Lower lobe of right lung (tissue), 2 donors: ENCODE measurements around the gene GABRR2. TPM values are rescaled to one million over a fixed set of nuclear protein-coding genes. Genes with fewer than 3 reads are reported as not detected.
"Not testable (repeated sequence)": the region's sequence is repeated elsewhere in the genome, so short reads cannot be mapped to it uniquely, and the experiment has no call there.

ENCODE experiments used
- ATAC-seq, 2 donors: fragments of 200-7000 bp; cut with Tn5 transposase; one replicate each; pipeline ENCODE4 v1.9.1; 2020 to 2022; ENCODE audit warnings: mild to moderate bottlenecking in 2 of 2, moderate library complexity in 2 of 2
- DNase-seq: peaks from one replicate; pipeline ENCODE4 v3.0.0-alpha.2; 2020
- H3K27ac ChIP-seq: fragments of 200-600 bp; one replicate; pipeline ENCODE4 v1.8.0; 2022
- H3K27me3 ChIP-seq: fragments of 200-600 bp; one replicate; pipeline ENCODE4 v1.8.0; 2022; ENCODE audit warnings: low read depth
- H3K36me3 ChIP-seq: fragments of 200-600 bp; one replicate; pipeline ENCODE4 v1.8.0; 2022; ENCODE audit warnings: mild to moderate bottlenecking
- H3K4me1 ChIP-seq: fragments of 200-600 bp; one replicate; pipeline ENCODE4 v1.8.0; 2022
- H3K4me3 ChIP-seq: fragments of 200-600 bp; one replicate; pipeline ENCODE4 v1.8.0; 2022; ENCODE audit warnings: mild to moderate bottlenecking
- H3K9me3 ChIP-seq: fragments of 200-600 bp; one replicate; pipeline ENCODE4 v1.8.0; 2022
- CTCF ChIP-seq: fragments of 200-600 bp; IDR thresholded peaks from one replicate; pipeline ENCODE4 v1.8.0; 2022; ENCODE audit warnings: antibody characterized with exemption, mild to moderate bottlenecking
- intact Hi-C: fragments of 100-400 bp; cut with DNase I; formaldehyde crosslinking; loops from one replicate; pipeline ENCODE4 v1.11.0; 2022
- total RNA-seq: library from RNA; stranded (reverse); fragmentation: NEBNext Ultra II Directional; extraction: Animal tissue kit (Norgen Biotek cat#: 25700); gene quantifications from one replicate; pipeline ENCODE4 v1.2.1, GENCODE V29; 2021
- donor health status: DM: no; HTN: yes; CAD: no; lungs with severe emphysema.

Gene GABRR2
- total RNA-seq, 1 donor from 2014 or later: 1.2 TPM

GRCh38 chr6:89244241-89244985 is 70.7 kb downstream of the GABRR2 start:
- Histone ChIP-seq H3K9me3 (no peaks in the 10 kb centered on the region), H3K4me1 (no peaks in the 10 kb centered on the region), H3K36me3 (no peaks in the 10 kb centered on the region), H3K4me3 (no peak overlapping the region), H3K27me3 (no peaks in the 10 kb centered on the region), H3K27ac (no peak overlapping the region)
- DNase-seq (no peak), ATAC-seq (no peak)
- TF ChIP-seq CTCF: no peak
- intact Hi-C loops: loop anchor here (10.0 kb wide), 1 partner anchor 260 kb away; no protein-coding TSS in a partner anchor

GRCh38 chr6:89243331-89243629 is 71.8 kb downstream of the GABRR2 start:
- Histone ChIP-seq H3K9me3 (no peaks in the 10 kb centered on the region), H3K4me3 (no peak overlapping the region), H3K27me3 (no peaks in the 10 kb centered on the region), H3K36me3 (no peaks in the 10 kb centered on the region), H3K4me1 (no peaks in the 10 kb centered on the region), H3K27ac (no peak overlapping the region)
- no peak for TF ChIP-seq CTCF
- no peak for DNase-seq
- no peak for ATAC-seq
- intact Hi-C loops: loop anchor here (10.0 kb wide), 1 partner anchor 258 kb away; no protein-coding TSS in a partner anchor

GRCh38 chr6:89242574-89243330 is 72.3 kb downstream of the GABRR2 start:
- no peaks in the 10 kb centered on the region for H3K9me3 ChIP-seq
- H3K36me3 ChIP-seq: no peaks in the 10 kb centered on the region
- no peak overlapping the region for H3K4me3 ChIP-seq
- DNase-seq (no peak), ATAC-seq (no peak)
- no peak overlapping the region for H3K27ac ChIP-seq
- intact Hi-C loops: loop anchor here (10.0 kb wide), 1 partner anchor 258 kb away; no protein-coding TSS in a partner anchor
- no peaks in the 10 kb centered on the region for H3K4me1 ChIP-seq
- H3K27me3 ChIP-seq: no peaks in the 10 kb centered on the region
- peak; percentile 47 for TF ChIP-seq CTCF

GRCh38 chr6:89239338-89239737 is 75.8 kb downstream of the GABRR2 start:
- no peaks in the 10 kb centered on the region for H3K4me1 ChIP-seq
- no peak overlapping the region for H3K27ac ChIP-seq
- H3K9me3 ChIP-seq: no peaks in the 10 kb centered on the region
- no peak overlapping the region for H3K4me3 ChIP-seq
- H3K27me3 ChIP-seq: no peaks in the 10 kb centered on the region
- DNase-seq (no peak), ATAC-seq (no peak)
- intact Hi-C loops: no loop called here
- TF ChIP-seq CTCF: no peak
- H3K36me3 ChIP-seq: no peaks in the 10 kb centered on the region

GRCh38 chr6:89237158-89237557 is 77.9 kb downstream of the GABRR2 start:
- no peak overlapping the region for H3K27ac ChIP-seq
- H3K36me3 ChIP-seq: no peaks in the 10 kb centered on the region
- H3K9me3 ChIP-seq: no peaks in the 10 kb centered on the region
- intact Hi-C loops: no loop called here
- no peak for TF ChIP-seq CTCF
- H3K27me3 ChIP-seq: no peaks in the 10 kb centered on the region
- DNase-seq (no peak), ATAC-seq (no peak)
- H3K4me3 ChIP-seq: no peak overlapping the region
- no peaks in the 10 kb centered on the region for H3K4me1 ChIP-seq

- ATAC-seq, H3K27ac ChIP-seq, H3K4me1 ChIP-seq, H3K27me3 ChIP-seq, H3K4me3 ChIP-seq, H3K36me3 ChIP-seq, H3K9me3 ChIP-seq, DNase-seq, intact Hi-C loops: not testable (repeated sequence)
Observed at GRCh38 chr6:89233605-89234004, 81.5 kb downstream of the GABRR2 start.
